ENCODE data around the gene C5orf47.
"Not testable (repeated sequence)": the region's sequence is repeated elsewhere in the genome, so short reads cannot be mapped to it uniquely, and the experiment has no call there.

Gene C5orf47

DNA sequence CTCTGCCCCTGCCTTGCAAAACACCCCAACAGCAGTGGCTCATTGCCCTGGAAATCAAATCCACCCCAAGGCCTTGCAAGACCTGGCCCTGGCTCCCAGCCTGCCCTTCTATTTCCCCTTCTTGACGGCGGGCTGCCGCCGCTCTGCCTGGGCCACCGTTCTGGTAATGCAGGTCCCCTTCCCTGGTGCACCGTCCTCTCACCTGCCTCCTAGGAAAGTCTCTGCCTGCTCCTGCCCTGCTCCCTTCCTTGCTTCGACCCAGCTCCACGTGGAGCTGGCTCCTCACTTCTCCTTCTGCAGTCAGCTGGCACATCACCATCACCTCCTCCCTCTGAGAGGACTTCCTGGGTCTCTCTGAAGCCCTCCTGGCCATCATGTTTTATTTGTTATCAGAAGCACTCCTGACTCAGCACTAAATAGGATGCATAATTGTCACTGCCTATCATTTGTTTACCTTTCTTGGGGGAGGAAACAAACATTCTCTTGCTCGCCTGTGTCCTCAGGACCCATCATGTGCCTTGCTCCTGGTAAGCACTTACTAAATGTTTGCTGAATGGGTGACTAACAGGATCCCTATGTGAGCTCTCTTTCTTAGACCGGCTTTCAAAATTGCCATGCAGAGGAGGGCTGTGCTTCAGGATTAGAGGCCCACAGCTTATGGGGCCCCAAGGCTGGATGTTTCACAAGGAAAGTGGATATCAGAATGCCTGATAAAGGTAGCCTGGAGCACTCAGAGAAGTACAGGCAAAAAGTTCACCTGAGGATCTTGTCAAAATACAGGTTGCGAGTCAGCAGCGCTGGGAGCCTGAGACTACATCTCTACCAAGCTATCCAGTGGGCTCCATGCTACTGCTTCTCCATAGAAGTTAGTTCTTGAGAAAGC is 19.6 kb upstream of the C5orf47 start:
- no peak for DNase-seq (ENCODE audit: low read depth in 1 of 2, low spot score in 1 of 2)

DNA sequence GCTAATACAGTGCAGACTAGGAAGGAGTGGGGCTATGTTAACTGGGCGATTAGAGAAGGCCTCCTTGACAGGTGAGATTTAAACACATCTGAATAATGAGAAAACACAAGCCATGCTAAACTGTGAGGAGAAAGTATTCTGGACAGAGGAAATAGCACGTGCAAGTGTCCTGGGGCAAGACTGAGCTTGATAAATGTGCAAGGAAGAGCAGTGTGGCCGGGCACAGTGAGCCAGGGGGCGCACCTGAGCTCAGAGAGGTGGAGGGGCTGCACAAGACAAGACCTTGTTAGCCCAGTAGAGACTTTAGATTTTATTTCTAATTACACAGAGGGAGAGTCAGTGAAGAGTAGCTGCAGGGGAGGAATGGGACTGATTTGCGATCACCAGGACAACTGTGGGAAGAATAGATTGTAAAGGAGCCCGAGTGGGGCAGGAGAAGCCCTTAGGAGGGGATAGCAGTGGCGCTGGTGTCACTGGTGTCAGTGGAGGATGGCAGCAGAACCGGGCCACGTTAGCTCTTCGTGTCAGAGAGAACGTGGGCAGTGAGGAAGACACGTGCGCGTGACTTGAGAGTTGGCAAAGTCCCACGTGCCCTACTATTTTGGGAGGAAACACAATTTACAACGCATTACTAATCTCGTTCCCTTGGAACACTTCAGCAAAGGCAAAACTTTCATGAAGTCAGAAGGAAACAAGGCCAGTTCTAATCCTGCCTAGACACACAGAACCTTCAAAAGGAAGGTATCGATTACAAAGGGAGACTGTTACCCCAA is 17.9 kb upstream of the C5orf47 start:
- DNase-seq (ENCODE audit: low read depth in 1 of 2, low spot score in 1 of 2): no peak

DNA sequence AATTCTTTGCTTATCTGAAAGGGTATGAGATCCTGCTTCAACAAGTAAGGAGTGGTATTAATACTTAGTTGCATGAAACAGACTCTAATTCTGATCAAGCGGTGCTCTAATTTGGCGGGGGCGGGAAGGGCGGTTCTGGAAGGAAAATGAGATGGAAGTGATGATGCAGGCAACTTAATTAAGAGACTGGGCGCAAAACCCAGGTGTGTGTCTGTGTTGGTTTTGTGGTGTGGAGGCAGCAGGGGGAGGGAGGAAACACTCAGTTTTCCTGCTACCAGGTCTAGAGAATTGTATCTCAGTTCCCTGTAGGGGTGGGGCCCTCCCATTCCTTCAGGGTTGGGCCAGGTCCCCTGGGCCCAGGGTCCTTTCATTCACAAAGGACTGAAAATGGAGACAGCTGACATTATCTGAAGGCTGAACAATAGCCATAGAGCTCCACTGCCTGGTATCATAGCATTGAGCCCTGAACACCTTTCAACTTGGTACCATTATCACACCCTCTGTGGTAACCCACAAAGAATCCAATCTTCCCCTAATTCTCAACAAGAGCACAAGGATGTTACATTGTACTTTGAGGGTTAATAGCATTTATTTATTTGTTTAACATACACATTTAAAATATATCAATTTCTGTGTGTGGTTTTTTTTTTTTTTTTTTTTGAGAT is 17.2 kb upstream of the C5orf47 start:
- no peak for DNase-seq (ENCODE audit: low read depth in 1 of 2, low spot score in 1 of 2)

DNA sequence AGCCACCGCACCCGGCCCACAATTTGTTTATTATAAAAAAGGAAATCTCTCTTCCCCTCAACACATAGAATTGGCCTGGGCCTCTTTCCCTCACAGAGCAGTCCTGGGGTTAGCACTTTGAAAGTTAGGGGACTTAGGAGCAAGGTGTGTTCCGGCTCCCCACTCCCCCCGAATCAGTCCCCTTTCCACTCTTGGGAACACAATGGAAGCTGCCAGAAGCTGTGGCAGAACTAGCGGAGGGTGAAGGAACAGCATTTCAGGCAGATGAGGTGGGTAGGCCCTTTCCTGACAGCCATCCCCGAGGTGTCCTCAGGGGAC is 16.4 kb upstream of the C5orf47 start:
- DNase-seq (ENCODE audit: low read depth in 1 of 2, low spot score in 1 of 2): no peak

DNA sequence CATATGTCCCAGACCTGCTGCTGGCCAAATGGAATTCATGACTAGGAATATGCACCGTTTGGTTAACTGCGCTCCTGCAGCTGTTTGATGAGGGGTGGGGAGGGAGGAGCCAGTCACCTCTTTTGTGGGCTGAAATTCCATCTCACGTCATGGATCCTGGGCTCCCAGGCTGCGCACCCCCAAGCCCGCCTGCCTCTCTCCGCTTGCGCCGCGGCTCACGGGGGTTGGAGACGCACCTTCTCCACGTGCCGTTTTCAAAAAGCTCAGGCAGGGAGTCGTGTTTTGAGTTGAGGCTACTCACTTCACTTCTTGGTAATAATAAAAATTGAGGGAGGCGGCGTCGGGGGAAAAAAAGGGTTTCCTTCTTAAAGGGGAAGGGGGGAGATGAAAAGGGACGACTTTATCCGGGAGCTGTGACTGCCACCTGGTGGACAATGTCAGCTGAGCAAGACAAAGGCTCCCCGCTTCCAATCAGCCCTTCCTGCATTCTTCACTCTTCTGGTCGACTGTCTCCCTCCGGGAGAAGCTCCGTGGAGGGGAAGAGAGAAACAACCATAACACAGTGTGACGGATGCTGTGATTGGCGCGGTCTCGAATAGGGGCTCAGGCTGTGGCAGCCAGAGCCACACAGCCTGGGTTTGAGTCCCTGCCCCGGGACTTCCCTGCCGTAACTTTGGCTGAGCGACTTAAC is 15.9 kb upstream of the C5orf47 start:
- peak; percentile 44 to 55 for DNase-seq (ENCODE audit: low read depth in 1 of 2, low spot score in 1 of 2)

DNA sequence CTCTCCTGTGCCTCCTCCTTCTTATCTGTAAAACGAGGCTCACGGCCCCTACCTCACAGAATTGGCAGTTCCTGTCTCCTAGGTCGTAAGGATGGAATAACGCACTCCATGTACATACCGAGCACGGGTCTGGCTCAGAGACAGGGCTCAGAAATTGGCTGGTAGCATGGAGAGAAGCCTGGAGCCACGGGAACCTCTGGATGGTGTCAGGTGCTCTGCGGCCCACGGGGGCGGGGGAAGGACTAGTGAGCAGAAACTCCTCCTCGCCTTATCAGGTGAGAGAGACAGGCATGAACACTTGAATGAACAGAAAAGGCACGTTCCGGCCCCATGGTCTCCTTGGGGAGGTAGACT is 15.4 kb upstream of the C5orf47 start:
- DNase-seq (ENCODE audit: low read depth in 1 of 2, low spot score in 1 of 2): no peak

DNA sequence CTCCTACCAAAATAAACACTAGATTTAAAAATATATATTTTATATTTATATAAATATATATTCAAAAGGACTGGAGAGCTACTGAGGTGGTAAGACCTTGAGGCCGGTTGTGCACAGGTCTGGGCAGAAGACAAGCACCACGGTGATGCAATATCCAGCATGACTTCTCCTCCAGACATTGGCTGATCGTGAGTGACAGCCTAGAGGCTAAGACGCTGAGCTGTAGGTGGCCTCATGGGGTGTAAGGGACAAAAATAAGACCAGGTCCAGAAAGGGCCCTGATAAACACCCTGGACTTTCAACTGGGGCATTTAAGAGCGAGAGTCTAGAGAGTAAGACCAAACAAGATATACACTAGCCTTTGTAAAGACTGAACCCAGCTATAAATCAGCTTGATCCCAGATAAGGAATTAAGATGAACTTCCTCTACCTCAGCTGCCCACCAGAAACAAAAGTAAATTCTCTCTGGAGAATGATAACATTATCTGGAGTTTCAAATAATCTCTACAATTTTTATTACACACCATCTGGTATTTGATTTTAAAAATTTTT is 14.2 kb upstream of the C5orf47 start:
- no peak for DNase-seq (ENCODE audit: low read depth in 1 of 2, low spot score in 1 of 2)

DNA sequence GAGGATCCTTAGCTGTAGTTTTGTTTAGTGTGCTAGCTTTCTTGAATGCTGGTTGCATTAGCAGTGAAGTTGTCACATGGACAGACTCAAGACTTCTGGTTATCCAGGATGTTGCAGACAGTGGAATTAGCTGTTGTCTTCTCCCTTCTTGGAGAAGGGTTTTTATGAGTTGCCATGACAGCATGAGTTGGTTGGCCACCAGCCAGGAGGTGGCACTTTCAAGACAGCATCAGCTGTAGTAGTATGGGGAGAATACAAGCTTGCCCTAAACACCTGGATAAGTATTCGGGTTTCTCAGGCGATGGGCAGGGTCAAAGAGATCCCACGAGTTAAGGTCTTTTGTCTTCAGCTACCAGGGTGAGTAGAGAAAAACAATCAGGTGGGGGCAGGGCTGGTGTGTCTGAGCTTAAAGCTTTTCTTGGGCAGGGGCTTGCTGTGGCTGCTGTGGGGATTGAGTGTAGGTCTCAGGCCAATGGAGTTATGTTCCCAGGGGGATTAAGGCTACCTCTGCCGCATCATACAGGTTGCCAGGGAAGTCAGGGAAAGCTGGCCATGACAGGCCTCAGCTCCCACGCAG is 7.7 kb upstream of the C5orf47 start:
- no peak for DNase-seq (ENCODE audit: low read depth in 1 of 2, low spot score in 1 of 2)

DNA sequence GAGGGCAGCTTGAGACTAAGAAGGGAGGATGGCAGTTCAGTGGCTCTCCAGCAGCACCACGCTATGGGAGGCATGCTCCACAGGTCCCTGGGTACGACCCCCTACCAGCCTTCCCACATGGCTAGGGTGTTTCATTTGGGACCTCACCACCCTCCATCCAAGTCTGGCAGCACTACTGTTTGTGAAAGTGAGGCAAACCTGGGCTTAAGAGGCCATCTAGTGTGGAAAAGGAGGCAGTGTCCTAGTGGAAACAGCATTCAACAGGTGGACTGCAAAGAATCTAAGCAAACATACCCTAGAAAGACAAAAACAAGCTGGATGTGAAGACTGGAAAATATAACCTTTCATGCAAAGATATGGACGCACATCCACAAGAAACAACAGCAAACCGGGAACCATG is 4.8 kb upstream of the C5orf47 start:
- no peak for DNase-seq (ENCODE audit: low read depth in 1 of 2, low spot score in 1 of 2)

DNA sequence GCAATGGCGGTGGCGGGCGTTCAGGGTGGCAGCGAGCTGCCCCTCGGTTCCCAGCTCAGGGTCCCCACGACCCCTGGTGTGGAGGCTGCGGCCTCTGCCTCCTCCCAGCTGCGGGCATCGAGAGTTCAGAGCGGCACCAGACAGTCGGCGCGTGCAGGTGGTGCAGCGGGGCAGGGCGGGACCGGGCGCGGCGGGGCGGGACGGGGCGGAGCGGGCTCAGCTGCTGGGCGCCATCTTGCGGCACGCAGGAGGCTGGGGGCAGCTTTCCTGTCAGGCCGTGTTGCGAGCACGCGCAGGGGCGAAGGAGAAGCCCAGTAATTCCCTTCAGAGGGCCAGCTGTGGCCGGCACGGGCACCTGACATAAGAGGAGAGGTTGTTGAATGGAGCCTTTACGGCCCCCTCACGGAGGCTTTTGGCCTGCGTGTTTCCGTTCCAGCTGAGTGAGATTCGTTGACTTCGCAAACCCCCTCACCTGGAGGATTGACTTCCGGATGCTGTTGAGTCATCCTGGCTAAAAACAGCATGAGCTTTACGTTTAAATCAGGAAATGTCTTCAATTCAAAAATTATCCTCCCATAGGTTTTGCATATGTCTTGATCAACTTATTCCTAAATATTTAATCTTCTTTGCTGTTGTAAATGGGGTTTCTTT is 587 bp downstream of the C5orf47 start:
- no peak for DNase-seq (ENCODE audit: low read depth in 1 of 2, low spot score in 1 of 2)

DNA sequence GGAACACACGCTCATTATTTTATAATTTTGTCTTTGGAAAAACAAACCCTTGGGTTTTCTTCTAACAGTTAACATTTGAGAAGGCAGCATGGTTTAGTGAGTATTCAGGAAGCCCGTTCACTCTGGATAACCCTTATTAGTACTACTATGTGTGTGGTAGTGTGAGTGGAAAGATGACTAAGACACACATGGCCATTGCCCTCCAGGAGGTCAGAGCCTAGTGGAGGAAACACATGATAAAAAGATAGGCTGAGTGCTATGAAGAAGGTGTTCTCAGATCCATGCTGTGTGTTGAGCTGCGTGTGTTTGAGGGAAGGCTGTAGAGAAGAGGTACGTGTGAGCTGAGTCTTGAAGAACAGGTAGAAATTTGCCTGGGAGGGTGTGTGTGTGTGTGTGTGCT is 8.4 kb downstream of the C5orf47 start:
- no peak for DNase-seq (ENCODE audit: low read depth in 1 of 2, low spot score in 1 of 2)

DNA sequence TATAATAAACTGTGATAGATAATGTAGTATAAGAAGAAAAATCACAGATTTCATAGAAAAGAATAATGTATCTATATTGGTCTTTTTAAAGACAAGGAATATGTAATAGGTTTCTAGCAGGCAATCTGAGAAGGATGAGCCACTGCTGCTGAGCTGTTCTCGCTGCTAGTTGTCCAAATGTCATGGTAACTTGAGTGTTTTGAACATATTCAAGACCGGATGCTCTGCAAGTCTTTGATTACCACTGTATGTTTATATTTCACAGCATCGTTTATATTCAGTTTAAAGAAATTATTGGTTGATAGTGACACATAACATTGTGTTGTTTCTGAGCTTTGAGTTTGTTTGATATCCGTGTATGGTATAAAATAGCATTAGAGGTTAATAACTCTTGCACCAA is 9.6 kb downstream of the C5orf47 start:
- DNase-seq (ENCODE audit: low read depth in 1 of 2, low spot score in 1 of 2): no peak

DNA sequence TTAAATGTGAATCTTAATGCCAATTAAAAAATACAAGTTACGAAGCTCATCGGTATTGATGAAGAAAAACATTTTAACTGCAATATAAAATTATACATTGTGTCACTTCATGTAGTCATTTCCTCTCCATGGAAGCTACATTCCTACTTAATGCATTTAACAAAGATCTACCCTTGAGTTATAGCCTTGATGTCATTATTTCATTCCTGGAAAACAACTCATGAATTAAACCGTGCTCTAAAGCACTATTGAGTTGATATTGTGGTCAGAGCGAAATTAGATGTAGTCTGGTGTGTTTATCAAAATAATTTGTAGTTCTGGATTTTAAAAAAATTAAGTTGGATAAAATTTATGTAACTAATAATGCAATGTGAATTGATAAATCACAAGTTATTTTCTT is 11.1 kb downstream of the C5orf47 start:
- DNase-seq (ENCODE audit: low read depth in 1 of 2, low spot score in 1 of 2): no peak

DNA sequence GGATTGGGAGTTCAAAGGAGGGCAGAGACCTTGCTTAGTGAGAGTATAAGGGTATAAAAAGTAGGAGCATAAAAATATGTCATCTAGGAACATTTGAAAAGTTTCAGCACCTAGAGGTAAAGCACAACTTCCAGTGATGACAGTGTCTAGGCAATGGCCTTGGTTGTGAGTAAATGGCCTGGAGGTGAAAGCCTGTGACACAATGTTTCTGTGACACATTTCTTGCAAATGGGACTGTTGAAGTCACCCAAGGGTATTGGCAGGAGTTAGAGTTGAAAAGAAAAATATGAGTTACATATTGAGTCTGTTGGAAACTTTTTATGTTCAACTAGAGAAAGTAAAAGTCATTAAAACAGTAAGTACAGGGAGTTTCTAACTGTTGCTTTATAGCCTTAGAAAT is 14.8 kb downstream of the C5orf47 start:
- DNase-seq (ENCODE audit: low read depth in 1 of 2, low spot score in 1 of 2): no peak

DNA sequence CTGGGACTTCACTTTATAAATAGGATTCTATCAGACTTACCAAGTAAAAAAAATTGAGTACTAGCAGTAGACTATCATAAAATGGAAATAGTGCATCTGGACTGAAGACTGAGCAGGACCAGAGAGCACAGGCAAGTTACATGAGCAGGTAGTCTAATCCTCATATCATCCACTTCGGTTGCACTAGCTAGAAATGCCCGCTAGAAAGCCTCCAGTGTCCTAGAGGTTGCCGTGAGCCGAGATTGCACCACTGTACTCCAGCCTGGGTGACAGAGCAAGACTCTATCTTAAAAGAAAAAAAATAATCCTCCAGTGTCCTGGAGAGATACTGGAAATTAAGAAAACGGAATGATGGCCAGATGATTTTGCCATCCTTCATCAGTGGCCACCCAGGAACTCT is 20.0 kb downstream of the C5orf47 start:
- no peak for DNase-seq (ENCODE audit: low read depth in 1 of 2, low spot score in 1 of 2)

DNA sequence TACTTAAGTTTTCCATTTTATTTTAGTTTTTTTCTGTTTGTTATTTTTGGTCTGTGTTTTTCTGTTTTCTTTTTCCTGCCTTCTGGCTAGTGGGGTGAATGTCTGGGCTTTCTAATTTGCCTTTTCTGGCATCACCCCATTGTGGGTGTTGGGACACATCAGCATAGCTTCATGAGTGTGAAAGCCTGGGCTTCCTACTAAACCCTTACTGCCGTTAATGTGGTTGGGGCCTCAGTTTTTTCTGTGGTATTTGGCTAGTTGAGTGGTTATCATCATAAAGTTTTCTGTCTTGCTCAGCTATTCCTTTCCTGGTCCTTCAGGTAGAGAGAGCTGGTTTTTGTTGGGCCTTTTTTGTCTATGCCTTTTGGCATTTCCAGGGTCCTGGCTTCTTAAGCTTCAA is 21.4 kb downstream of the C5orf47 start:
- DNase-seq (ENCODE audit: low read depth in 1 of 2, low spot score in 1 of 2): no peak

DNA sequence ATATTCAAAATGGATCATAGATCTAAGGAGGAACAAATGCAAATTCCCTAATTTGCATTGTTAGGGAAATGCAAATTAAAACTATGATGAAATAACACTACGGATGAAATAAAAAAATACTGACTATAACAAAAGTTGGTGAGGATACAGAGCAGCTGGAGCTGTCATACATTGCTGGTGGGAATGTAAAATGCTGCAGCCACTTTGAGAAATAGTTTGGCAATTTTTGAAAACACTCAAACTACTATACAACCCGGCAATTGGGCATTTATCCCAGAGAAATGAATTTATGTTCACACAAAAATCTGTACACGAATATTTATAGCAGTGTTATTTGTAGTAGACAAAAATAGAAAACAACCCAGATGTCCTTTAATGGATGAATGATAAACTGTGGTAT is 22.5 kb downstream of the C5orf47 start:
- DNase-seq (ENCODE audit: low read depth in 1 of 2, low spot score in 1 of 2): no peak

DNA sequence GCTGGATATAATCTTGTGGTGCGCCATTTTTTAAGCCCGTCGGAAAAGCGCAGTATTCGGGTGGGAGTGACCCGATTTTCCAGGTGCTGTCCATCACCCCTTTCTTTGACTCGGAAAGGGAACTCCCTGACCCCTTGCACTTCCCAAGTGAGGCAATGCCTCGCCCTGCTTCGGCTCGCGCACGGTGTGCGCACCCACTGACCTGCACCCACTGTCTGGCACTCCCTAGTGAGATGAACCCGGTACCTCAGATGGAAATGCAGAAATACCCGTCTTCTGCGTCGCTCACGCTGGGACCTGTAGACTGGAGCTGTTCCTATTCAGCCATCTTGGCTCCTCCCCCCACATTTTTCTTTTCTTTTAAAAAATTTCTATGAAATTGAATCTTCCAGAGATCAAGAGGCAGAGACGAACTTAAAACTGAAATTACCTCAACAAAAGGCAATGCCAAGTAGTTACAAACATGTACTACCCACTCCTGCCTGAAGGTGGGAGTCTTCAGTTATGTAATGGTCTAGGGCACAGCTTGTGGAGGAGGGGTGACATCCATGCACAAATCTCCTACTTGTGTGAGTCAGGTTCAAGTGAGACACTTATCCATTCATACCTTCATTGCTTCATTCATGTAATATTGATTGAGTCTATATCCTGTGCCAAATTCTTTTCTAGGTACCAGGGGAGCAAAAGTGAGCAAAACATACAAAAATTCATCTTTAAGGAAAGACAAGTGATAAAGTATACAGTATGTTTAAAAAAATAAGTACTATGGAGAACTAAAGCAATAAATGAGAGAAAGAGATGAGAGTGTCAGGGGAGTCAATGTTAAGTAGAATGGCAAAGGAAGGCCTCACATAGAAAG is 31.3 kb downstream of the C5orf47 start:
- DNase-seq (ENCODE audit: low read depth in 1 of 2, low spot score in 1 of 2): not testable (repeated sequence)

DNA sequence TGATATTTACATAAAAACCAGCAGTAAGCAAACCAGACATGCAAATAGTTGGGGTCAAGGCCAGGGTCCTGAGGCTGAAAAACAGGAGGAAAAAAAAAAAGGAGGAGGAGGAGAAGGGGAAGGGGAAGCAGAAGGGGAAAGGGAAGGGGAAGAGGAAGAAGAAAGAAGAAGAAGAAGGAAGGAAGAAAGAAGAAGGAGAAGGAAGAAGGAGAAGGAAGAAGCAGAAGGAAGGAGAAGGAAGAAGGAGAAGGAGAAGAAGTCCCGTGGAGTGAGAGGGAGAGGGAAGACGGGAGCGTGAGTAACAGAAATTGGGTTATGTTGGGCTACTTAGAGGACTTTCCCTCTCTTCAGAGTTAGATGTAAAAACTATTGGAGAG is 31.9 kb downstream of the C5orf47 start:
- DNase-seq (ENCODE audit: low read depth in 1 of 2, low spot score in 1 of 2): no peak

Measured in stimulated activated CD4-positive, alpha-beta T cell treated with anti-CD3 and anti-CD28 coated beads, Interleukin-15, amount 100 ng/mL, for 1 hour (primary cell).